GM19193 (cell line): Measurements from ENCODE around the gene APOLD1.
A peak's percentile ranks its signal among the peaks of the same experiment; 100 is the strongest.

Experiments used
- POLR2A ChIP-seq: IDR thresholded peaks from 4 replicates; pipeline ENCODE4 v1.6.1; 2011; ENCODE audit not compliant: insufficient read depth, insufficient read length; ENCODE audit errors: extremely low read depth

Gene APOLD1

GRCh38 chr12:12799163-12799920, 13.9 kb downstream of the APOLD1 start:
- no peak for TF ChIP-seq POLR2A

GRCh38 chr12:12800406-12801180, 15.1 kb downstream of the APOLD1 start:
- no peak for TF ChIP-seq POLR2A

DNA sequence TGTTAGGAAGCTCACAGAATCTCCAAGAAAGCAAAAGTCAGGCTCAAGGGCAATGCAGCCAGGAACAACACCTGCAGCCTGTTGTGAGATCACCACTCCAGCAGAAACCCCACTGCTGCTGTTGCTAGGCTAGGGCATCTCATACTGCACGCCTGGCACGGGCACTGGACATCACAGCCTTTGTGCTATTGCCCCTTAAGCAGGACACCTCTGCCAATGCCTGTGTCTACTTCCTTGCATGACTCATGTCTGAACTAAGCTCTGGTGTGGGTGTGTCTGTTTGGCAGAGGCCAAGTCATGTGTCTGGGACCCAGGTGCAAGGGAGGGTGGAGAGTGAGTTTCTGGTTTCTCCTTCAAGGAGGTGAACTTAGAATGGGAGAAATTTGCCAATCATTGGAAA, 17.7 kb downstream of the APOLD1 start:
- TF ChIP-seq POLR2A, result no peak

DNA sequence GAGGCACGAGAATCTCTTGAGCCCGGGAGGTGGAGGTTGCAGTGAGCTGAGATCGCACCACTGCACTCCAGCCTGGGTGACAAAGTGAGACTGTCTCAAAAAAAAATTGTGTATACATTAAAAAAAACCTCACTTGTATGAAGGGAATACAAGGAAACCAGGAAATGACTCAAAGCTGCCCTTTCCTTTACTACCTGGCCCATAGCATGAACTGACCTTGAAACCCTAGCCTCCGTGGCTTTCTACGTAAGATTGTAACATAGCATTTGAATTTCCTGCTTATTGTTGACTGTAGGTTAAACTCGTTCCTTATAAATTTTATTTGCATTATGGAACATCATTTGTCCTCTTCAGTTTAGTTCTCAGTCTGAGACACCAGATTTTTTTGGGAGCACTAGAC, 18.6 kb downstream of the APOLD1 start:
- TF ChIP-seq POLR2A, result no peak

- no peak for TF ChIP-seq POLR2A
These were observed 19.0 kb downstream of the APOLD1 start for GRCh38 chr12:12804432-12804886.

DNA sequence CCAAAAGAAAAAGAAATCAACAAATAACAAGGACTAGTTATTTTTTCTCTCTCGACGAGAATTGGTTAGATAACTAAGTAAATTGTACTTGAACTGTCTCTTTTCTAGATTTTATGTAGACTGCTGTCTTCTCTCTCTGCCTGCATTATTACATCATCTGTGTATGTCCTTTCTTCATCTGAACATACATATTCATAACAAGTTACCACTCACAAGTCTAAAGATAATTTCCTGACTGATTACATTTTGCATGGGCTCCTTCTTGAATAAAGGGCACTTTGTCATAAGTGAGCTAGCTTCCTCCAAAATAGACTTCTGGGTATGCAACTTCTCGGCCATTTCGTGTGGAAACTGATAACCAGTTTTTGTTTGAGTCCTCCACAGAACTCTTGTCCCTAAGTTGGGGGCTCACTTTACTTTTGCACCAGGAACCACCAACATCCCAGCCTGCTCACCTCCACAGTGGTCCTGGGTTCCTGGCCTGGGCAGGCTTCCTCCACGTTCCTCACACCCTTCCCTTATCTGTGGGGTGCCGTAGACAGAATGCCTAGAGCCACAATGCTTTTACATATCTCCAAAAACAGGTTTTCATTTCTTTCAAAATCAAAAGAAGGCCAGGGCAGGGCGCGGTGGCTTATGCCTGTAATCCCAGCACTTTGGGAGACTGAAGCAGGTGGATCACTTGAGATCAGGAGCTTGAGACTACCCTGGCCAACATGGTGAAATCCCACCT, 21.5 kb downstream of the APOLD1 start:
- no peak for TF ChIP-seq POLR2A

DNA sequence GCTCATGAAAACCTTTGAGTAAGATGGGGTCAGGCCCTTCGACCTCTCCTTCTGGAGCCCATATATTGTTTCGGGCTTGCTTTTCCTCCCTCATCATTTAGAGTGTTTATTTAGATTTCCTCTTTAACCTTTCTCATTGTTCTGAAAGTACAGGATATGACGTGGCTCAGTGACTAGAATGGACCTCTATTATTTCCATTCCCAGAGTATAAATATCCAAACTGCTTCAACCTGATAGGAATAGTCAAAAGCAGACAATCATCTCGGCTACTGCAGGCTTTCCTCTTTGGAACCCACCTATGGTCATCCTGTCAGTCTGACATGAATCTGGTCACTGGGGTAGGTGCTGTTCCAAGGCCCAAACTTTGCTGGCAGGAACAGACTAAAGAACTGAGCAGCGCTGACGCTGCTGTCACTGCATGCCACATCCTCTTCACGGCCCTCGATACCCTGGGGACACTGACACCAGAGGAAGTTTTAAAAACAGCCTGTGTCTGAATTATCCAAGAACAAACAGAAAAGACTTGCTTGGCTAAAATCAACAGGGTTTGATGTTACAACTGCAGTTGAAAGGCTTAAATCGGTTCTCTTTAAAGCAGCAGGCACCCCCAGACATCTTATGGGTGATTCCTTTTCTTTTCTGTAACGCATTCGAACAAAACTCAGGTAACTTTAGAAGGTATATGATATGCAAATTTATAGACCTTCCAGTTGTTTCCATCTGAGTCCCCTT, 22.7 kb downstream of the APOLD1 start:
- peak; percentile 34 for TF ChIP-seq POLR2A

GRCh38 chr12:12810553-12811021, 25.1 kb downstream of the APOLD1 start:
- no peak for TF ChIP-seq POLR2A

- no peak for TF ChIP-seq POLR2A
These were observed 25.9 kb downstream of the APOLD1 start for GRCh38 chr12:12811343-12811742.

DNA sequence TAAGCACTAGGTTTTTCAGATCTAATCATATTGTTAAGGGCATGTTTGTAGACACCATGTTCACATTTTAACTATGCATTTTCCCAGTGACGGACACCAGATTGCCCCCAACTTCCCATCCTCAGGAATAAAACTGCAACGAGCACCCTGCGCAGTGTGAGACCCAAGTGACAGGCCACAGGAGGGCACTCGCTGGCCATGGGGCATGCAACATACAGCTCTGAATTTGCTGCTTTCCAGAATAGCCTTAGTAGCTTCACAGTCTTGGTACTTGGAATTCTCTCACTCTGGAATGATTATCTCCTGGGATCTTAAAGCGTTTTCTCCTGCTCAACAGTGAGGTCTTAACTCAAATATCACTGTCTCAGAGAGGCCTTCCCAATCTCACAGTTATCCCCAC, 26.7 kb downstream of the APOLD1 start:
- no peak for TF ChIP-seq POLR2A

DNA sequence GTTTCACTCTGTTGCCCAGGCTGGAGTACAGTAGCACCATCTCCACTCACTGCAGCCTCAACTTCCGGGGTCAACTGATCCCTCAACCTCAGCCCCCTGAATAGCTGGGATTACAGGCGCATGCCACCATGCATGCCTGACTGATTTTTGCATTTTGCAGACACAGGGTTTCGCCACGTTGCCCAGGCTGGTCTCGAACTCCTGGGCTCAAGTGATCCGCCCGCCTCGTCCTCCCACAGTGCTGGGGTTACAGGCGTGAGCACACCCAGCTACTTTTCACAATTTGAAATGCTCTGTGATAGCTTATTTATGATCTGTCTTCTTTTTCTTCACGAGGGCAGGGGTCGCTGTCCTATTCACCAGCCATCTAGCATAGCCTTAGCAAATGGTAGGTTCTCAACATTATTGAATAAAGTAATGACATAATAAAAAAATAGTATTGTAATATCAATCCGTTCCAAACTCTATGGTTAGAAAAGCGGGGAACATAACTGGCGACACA, 27.2 kb downstream of the APOLD1 start:
- TF ChIP-seq POLR2A, result no peak

GRCh38 chr12:12813120-12814101, 28.0 kb downstream of the APOLD1 start, which contains the start of gene DDX47:
DDX47 (plus strand) TSS chr12:12813346; CDS start chr12:12813368, 22 bp downstream.
- TF ChIP-seq POLR2A, result peak; percentile 80

DNA sequence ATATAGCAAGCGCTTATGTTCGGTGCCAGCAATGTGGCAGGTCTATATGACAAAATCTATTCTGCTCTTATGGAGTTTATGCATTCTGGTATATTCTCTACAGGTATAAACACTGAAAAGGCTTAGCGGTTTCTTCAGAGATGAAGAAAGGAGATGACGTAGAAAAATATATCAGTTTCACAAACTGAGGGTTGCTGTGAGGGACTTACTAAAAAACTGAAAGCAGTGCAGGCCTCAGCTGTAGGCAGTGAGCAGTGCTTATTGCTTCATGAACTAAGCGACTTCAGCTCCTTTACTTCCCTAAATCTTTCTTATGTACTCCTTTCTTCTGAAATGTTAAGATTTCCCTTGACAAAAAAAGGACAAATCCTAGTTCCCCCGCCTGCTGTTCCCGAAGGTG, 32.2 kb downstream of the APOLD1 start:
- no peak for TF ChIP-seq POLR2A
